Measurements from ENCODE around the gene SLC39A7.

- no peak for TF ChIP-seq CTCF (conservative IDR thresholded peaks at IDR 0.05; ENCODE audit: low read length)
- no peak for TF ChIP-seq EZH2phosphoT487 (IDR thresholded peaks at IDR 0.05; ENCODE audit: borderline replicate concordance)
Observed at GRCh38 chr6:33235221-33235634, 34.6 kb downstream of the SLC39A7 start.

Data from Loucy (cell line).